GM12892 (cell line): Measurements from ENCODE around the gene BEX5.
"Not testable (repeated sequence)": the region's sequence is repeated elsewhere in the genome, so short reads cannot be mapped to it uniquely, and the experiment has no call there.

Source experiments
- POLR2A ChIP-seq: IDR thresholded peaks from 2 replicates; pipeline ENCODE4 v1.6.1; 2011; ENCODE audit warnings: low read depth, low read length, control low read depth
- POLR2AphosphoS5 ChIP-seq: IDR thresholded peaks from 2 replicates; pipeline ENCODE4 v1.6.1; 2011; ENCODE audit warnings: low read depth, low read length, control low read depth

GRCh38 chrX:102140876-102141275 lies 14.9 kb downstream of the BEX5 start:
- TF ChIP-seq POLR2AphosphoS5, POLR2A: not testable (repeated sequence)
